ENCODE results near the gene ISCU.
A peak's percentile ranks its signal among the peaks of the same experiment; 100 is the strongest.
"Not testable (repeated sequence)": the region's sequence is repeated elsewhere in the genome, so short reads cannot be mapped to it uniquely, and the experiment has no call there.

The ISCU gene

GRCh38 chr12:108547686-108548085 lies 14.7 kb upstream of the ISCU start:
- DNase-seq = no peak

- no peak for DNase-seq
Observed at GRCh38 chr12:108548954-108549521, 13.4 kb upstream of the ISCU start.

DNA sequence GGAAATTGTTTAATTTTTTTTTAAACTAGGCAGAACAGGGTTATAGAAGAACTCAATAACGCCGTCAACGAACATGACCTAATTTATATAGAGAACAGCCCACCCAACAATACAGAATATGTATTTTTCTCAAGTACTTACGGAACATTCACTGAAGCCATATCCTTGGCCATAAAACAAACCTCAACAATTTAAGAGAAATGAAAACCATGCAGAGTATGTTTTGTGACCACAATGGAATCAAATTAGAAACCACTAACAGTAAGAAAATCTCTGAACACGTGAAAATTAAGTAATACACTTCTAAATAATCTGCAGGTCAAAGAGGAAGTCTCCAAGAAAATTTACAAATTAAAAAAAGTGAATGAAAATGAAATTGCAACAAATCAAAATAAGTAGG lies 10.9 kb upstream of the ISCU start:
- DNase-seq = no peak

DNA sequence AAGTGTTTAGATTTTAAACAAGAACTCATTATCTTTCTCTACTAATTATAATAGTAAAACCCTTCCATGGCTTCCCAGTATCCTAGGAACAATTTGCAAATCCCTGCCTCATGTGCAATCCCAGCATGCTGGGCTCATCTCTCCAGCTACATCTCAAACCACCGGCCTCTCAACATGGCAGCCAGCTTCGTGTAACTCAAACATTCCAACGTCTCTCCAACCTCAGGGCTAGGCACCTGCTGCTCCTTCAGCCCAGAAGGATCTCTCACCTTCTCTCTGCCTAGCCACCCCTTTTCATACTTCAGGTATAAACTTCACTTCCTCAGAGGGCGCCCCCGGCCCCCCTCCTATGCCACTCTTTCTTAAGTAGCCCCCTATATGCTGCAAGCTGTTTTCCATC lies 8.6 kb upstream of the ISCU start:
- no peak for DNase-seq

DNA sequence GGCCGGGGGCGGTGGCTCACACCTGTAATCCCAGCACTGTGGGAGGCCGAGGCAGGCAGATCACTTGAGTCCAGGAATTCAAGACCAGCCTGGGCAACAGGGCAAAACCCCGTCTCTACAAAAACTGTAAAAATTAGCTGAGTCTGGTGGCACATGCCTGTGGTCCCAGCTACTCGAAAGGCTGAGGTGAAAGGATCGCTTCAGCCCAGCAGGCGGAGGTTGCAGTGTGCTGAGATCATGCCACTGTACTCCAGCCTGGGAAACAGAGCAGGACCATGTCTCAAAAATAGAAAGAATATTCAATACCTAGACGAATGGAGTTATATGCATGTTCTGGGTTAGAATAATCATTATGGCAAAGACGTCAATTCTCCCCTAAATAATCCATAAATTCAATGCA lies 7.0 kb upstream of the ISCU start:
- not testable (repeated sequence) for DNase-seq

GRCh38 chr12:108559007-108559655 lies 3.3 kb upstream of the ISCU start:
- DNase-seq = no peak

GRCh38 chr12:108559748-108560147 lies 2.6 kb upstream of the ISCU start:
- DNase-seq = no peak

DNA sequence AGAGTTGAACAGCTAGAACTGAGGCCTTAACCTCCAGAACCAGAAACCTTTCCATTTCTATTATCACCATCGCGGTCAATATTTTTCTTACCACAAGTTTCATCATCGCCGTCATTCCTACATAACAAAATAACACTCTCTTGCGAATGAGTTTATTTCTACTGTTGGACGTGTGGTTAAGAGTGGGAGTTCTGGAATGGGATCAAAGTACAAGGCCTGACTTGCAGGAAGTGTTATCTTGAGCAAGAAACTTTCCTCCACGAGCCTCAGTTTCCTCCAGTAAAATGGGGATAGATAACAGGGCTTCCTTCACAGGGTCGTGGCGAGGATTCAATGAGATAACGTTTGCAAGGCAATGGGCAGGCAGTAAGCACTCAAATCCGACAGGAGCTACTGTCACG lies 2.1 kb upstream of the ISCU start:
- DNase-seq = no peak

- DNase-seq = peak; percentile 81
Observed at GRCh38 chr12:108560752-108561719, 1.4 kb upstream of the ISCU start, which contains the start of gene SART3. Gene SART3, minus strand, starts transcription at chr12:108561173. Its CDS starts 19 bp downstream, at chr12:108561154.

DNA sequence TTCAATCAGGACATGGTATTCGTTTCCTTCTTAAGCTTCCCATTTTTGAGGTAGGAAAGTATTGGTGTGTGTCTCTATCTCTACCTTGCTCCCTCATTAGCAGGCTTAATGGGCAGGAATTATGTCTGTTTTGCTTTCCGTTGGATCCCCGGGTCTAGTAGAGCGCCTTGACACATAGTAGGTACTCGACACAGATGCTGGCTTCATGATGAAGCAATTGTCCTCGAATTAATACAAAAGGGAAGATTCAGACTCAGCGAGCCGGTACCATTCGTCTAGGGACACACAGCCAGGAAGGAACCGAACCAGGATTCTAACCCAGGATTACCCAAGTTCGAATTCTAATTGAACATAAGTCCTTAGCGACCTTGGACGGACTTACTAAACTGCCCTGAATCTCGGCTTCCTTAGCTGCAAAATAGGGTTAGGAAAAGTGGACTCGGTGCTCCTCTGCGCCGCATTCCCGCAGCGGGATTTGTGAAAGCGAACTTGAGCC lies 496 bp upstream of the ISCU start:
- no peak for DNase-seq

- DNase-seq = peak; percentile 85
Observed at GRCh38 chr12:108563136-108563803, 874 bp downstream of the ISCU start.

GRCh38 chr12:108563804-108564151 lies 1.4 kb downstream of the ISCU start:
- DNase-seq = no peak

GRCh38 chr12:108564724-108565123 lies 2.3 kb downstream of the ISCU start:
- DNase-seq = no peak

DNA sequence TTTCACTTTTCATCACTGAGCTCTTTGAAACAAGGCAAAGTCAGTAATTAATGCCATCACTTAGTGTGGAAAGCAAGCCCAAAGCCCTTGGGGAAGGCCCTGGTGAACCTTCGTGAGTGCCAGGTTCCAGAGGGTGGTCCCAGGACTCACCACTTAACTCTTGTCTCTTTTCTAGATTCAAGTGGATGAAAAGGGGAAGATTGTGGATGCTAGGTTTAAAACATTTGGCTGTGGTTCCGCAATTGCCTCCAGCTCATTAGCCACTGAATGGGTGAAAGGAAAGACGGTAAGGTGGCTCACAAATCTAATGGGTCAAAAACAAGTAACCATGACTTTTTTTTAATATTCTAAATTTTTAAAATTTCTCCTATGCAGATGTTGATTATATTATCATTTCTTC lies 2.8 kb downstream of the ISCU start:
- no peak for DNase-seq

DNA sequence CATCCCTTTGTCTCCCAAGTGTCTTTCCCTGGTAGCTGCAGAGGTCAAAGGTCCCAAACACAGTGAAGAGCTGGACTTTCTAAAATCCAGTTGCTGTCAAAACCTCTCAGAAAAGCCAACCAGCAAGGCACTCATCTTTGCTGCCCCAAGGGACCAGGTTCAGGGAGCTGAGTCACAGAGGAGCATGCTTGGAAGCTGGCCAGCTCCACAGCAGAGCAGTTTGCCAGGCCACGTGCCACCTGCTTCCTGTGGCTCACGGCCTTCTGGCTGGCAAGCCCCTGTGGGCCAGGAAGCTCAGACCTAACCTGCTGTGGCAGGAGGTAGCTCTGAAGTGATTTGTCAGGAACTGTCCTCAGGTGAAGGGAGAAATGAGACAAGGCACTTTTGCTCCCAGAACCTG lies 3.6 kb downstream of the ISCU start:
- peak; percentile 57 for DNase-seq

DNA sequence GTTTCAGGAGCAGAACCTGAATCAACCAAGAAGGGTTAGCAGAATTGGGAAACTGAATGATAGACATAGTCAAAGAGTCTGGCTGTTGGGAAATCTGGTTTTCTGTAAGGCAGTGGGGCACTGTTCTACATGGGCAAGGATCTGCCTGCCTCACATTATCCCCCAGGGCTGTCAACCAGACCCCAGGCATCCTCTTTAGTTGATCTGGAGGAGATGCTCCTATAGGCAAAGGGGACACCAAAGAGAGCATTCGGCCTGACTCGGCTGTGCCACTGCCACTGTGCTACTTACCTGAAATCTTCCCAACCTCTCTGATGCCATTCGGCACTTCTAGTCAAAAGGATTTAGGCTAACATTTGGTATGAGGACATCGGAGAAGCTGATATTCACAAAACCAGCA lies 4.1 kb downstream of the ISCU start:
- DNase-seq = no peak

GRCh38 chr12:108567406-108568337 lies 5.3 kb downstream of the ISCU start:
- DNase-seq = no peak

GRCh38 chr12:108568338-108569154 lies 6.2 kb downstream of the ISCU start:
- peak; percentile 61 for DNase-seq

DNA sequence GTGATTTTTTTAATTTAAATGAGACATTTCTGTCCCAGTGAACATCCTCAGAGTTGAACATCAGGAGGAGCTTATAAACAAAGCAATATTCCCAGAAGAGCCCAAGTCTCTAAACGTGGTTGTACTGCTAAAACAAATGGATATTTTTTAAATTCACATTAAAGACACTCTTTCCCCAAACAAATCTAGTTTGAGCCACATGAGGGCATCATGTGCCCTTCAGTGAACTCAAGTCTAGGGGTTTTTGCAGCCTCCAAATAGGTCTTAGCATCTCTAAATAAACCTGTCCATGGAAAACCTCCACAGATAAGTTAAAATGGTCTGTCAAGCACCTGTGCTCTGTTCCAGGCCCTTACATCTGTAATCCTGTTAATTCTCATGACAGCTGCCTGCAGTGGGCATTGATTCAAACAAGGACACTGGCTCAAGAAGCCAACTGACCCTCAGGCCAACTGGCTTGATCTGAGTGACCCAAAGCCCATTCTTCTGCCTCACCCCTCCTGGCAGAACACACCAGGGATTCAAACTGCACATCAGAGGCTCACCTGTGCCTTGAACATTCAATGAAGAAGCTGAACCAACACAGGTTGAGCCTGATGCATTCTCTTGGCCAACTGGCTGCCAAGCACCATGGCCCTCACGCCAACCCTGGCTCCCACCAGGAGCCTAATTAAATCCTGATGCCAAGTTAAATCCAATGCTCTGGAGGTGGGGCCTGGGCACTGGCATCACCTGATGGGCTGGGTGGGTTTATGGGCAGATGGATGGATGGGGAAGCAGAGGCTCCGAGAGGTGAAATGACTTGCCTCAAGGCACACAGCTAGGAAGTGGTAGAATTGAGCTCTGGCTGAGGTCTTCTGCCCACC lies 8.6 kb downstream of the ISCU start:
- no peak for DNase-seq

DNA sequence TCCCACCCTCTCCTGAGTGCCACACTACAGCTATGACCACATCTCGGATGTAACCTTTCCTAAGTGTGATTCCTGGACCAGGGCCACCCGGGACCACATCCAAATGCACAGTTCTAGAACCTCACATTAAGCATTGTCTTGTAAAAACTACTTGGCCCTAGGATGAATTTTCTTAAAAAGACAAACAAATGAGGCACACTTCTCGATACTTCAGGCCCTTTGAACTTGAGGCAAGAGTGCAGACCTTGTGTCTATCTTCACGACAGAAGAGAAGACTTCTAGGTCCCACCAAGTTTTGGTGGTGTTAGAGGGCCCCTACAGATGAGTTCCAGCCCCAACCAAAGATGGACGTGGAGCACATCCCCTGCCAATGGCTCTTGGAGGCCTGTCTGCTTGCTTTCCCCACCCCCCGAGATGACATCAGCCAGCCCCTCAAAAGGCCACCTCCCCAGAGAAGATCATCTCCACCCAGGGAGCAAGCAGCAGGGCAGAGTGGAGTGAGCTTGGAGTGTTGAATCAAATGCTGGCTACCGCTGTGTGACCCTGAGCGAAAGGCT lies 9.3 kb downstream of the ISCU start:
- no peak for DNase-seq

Measured in activated CD4-positive, alpha-beta T cell treated with anti-CD3 and anti-CD28 coated beads, Interleukin-2, amount 50 U/mL, for 1 hour (primary cell).